Measurements from ENCODE around the gene AHSP. TPM values are rescaled to one million over a fixed set of nuclear protein-coding genes. Genes with fewer than 3 reads are reported as not detected.
"Not testable (repeated sequence)": the region's sequence is repeated elsewhere in the genome, so short reads cannot be mapped to it uniquely, and the experiment has no call there.

AHSP gene
- total RNA-seq, 4 donors from 2014 or later = 1.2 TPM; not detected in 3

DNA sequence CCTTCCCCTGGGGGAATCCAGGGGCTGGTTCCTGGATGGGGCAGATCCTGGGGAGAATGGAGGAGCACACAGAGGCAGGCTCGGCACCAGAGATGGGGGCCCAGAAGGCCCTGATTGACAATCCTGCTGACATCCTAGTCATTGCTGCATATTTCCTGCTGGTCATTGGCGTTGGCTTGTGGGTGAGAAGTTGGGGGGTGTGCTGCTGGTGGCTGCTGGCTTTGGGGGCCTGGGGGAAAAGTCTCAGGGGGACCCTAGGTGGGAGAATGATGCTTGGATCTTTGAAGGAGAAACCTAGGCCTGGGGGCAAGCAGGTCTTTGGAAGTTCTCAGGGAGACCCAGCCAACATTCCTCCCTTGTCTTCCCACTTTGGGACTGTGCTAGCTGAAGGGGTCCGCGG lies 44.6 kb upstream of the AHSP start, which contains the start of gene SLC5A2:
SLC5A2 (plus strand) TSS at position 43 of the 400 bp plus-strand sequence; CDS start at position 57, 14 bp downstream.
- DNase-seq (ENCODE audit: extremely low spot score) = no peak
- Histone ChIP-seq H3K4me1 (peaks cover 16 to 37% (median 29%) of the 10 kb centered on the region in 4 donors), H3K9me3 (no peaks in the 10 kb centered on the region), H3K36me3 (peaks cover 0 to 9% (median 3%) of the 10 kb centered on the region in 4 donors), H3K27ac (replicated peaks in 1 of 4) (no peak within 1 kb of the TSS), H3K4me3 (no peak within 1 kb of the TSS), H3K27me3 (peaks cover 0 to 34% (median 7%) of the 10 kb centered on the region in 4 donors)
- whole genome bisulfite sequencing = 82% methylated on average over 4 of the region's 4 CpGs
- TF ChIP-seq POLR2A (IDR thresholded peaks at IDR 0.05; ENCODE audit: low read depth) (no peak), EP300 (IDR thresholded peaks at IDR 0.05) (no peak), POLR2AphosphoS5 (IDR thresholded peaks at IDR 0.05) (no peak)
- TF ChIP-seq, protein P1, sequence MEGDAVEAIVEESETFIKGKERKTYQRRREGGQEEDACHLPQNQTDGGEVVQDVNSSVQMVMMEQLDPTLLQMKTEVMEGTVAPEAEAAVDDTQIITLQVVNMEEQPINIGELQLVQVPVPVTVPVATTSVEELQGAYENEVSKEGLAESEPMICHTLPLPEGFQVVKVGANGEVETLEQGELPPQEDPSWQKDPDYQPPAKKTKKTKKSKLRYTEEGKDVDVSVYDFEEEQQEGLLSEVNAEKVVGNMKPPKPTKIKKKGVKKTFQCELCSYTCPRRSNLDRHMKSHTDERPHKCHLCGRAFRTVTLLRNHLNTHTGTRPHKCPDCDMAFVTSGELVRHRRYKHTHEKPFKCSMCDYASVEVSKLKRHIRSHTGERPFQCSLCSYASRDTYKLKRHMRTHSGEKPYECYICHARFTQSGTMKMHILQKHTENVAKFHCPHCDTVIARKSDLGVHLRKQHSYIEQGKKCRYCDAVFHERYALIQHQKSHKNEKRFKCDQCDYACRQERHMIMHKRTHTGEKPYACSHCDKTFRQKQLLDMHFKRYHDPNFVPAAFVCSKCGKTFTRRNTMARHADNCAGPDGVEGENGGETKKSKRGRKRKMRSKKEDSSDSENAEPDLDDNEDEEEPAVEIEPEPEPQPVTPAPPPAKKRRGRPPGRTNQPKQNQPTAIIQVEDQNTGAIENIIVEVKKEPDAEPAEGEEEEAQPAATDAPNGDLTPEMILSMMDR (IDR thresholded peaks at IDR 0.05) = no peak
- intact Hi-C loops (cut with DNase I) = no loop called here

DNA sequence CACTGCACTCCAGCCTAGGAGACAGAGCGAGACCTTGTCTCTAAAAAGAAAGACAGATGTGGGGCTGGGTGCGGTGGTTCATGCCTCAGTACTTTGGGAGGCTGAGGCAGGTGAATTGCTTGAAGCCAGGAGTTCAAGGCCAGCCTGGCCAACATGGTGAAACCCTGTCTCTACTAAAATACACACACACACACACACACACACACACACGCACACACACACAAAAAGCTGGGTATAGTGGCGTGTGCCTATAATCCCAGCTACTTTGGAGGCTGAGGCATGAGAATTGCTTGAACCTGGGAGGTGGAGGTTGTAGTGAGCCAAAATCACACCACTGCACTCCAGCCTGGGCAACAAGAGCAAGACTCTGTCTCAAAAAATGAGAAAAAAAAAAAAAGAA lies 43.7 kb upstream of the AHSP start:
- DNase-seq (ENCODE audit: extremely low spot score); H3K4me3 ChIP-seq; H3K36me3 ChIP-seq; H3K27ac ChIP-seq (replicated peaks in 1 of 4); H3K9me3 ChIP-seq; intact Hi-C loops (cut with DNase I): not testable (repeated sequence)
- Histone ChIP-seq H3K27me3 (peaks cover 0 to 43% (median 9%) of the 10 kb centered on the region in 4 donors), H3K4me1 (peaks cover 22 to 44% (median 38%) of the 10 kb centered on the region in 4 donors)
- WGBS = 92% methylated on average over 4 of the region's 4 CpGs

DNA sequence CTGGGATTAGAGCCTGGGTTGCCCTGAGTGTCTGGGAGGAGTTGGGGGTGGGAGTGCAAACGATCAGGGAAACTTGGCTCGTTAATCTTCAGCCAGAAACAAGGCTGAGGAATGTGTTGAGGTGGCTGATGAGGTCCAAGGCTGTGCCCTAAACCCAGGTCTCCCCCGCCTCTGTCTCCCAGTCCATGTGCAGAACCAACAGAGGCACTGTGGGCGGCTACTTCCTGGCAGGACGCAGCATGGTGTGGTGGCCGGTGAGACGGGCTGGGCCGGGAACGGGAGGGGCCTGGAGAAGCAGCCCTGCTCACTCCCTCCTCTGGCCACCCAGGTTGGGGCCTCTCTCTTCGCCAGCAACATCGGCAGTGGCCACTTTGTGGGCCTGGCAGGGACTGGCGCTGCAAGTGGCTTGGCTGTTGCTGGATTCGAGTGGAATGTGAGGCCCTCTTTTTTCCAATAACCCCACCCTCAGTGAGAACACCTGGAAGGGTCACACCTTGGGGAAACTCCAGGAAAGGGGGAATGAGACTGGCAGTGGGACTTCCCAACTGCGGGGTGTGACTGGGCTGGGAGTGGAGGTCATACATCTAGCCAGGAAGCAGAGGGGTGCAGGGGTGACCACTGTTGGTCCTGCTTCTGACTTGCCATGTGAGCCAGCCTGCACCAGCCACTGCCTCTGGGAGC lies 43.1 kb upstream of the AHSP start:
- no peaks in the 10 kb centered on the region for H3K9me3 ChIP-seq
- no peak overlapping the region for H3K4me3 ChIP-seq
- H3K4me1 ChIP-seq = peaks cover 22 to 41% (median 38%) of the 10 kb centered on the region in 4 donors
- H3K36me3 ChIP-seq = peaks cover 0 to 2% (median under 1%) of the 10 kb centered on the region in 4 donors
- DNase-seq (ENCODE audit: extremely low spot score) = no peak
- peaks cover 0 to 43% (median 9%) of the 10 kb centered on the region in 4 donors for H3K27me3 ChIP-seq
- no peak overlapping the region for H3K27ac ChIP-seq (replicated peaks in 1 of 4)
- intact Hi-C loops (cut with DNase I) = no loop called here
- TF ChIP-seq, protein P1 (IDR thresholded peaks at IDR 0.05) = no peak
- no peak for TF ChIP-seq EP300 (IDR thresholded peaks at IDR 0.05)
- no peak for TF ChIP-seq POLR2A (IDR thresholded peaks at IDR 0.05; ENCODE audit: low read depth)
- no peak for TF ChIP-seq POLR2AphosphoS5 (IDR thresholded peaks at IDR 0.05)
- WGBS = 45% methylated on average over 7 of the region's 14 CpGs

DNA sequence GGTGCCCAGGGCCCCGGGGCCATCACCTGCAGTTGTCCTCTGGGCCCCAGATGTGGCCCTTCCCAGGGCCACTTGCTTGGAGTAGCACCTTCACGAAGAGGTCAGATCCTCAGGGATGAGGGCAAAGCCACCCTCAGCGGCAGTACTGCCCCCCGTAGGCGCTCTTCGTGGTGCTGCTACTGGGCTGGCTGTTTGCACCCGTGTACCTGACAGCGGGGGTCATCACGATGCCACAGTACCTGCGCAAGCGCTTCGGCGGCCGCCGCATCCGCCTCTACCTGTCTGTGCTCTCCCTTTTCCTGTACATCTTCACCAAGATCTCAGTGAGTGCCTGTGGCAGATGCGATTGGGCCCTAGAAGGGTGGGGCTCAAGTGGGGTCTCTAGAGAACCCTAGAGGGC lies 42.1 kb upstream of the AHSP start:
- no peak overlapping the region for H3K27ac ChIP-seq (replicated peaks in 1 of 4)
- H3K36me3 ChIP-seq = peaks cover 0 to 12% (median 7%) of the 10 kb centered on the region in 4 donors
- no peak for DNase-seq (ENCODE audit: extremely low spot score)
- peaks cover 0 to 43% (median 9%) of the 10 kb centered on the region in 4 donors for H3K27me3 ChIP-seq
- no peak overlapping the region for H3K4me3 ChIP-seq
- H3K9me3 ChIP-seq = no peaks in the 10 kb centered on the region
- H3K4me1 ChIP-seq = peaks cover 22 to 31% (median 29%) of the 10 kb centered on the region in 4 donors
- TF ChIP-seq, protein P1 (IDR thresholded peaks at IDR 0.05) = no peak
- TF ChIP-seq EP300 (IDR thresholded peaks at IDR 0.05) (no peak), POLR2AphosphoS5 (IDR thresholded peaks at IDR 0.05) (no peak), POLR2A (IDR thresholded peaks at IDR 0.05; ENCODE audit: low read depth) (no peak)
- WGBS = 98% methylated on average over 16 of the region's 17 CpGs
- intact Hi-C loops (cut with DNase I) = no loop called here

DNA sequence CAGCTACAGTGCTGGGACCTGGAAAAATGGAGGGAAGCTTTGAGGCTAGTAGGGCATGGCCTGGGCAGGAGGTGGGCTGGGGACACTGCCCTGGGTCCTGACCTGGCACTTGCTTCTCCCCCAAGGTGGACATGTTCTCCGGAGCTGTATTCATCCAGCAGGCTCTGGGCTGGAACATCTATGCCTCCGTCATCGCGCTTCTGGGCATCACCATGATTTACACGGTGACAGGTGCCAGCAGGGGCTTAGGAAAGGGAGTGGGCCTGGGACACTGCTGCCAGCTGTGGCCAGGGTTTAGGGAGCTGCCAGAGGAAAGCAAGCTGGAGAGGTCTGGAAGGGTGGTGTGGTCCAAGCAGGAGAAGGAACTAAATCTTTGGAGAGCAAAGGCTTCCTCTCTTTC lies 41.7 kb upstream of the AHSP start:
- H3K9me3 ChIP-seq = no peaks in the 10 kb centered on the region
- H3K36me3 ChIP-seq = peaks cover 0 to 16% (median 12%) of the 10 kb centered on the region in 4 donors
- DNase-seq (ENCODE audit: extremely low spot score) = no peak
- no peak overlapping the region for H3K27ac ChIP-seq (replicated peaks in 1 of 4)
- peaks cover 0 to 43% (median 9%) of the 10 kb centered on the region in 4 donors for H3K27me3 ChIP-seq
- no peak overlapping the region for H3K4me3 ChIP-seq
- WGBS = 90% methylated on average over 5 of the region's 5 CpGs
- TF ChIP-seq POLR2AphosphoS5 (IDR thresholded peaks at IDR 0.05) = no peak
- TF ChIP-seq, protein P1 (IDR thresholded peaks at IDR 0.05) = no peak
- no peak for TF ChIP-seq EP300 (IDR thresholded peaks at IDR 0.05)
- TF ChIP-seq POLR2A (IDR thresholded peaks at IDR 0.05; ENCODE audit: low read depth) = no peak
- intact Hi-C loops (cut with DNase I) = no loop called here
- peaks cover 18 to 26% (median 24%) of the 10 kb centered on the region in 4 donors for H3K4me1 ChIP-seq

Measured in esophagus muscularis mucosa (tissue), 4 donors.